SK-N-SH (cell line): Measurements from ENCODE around the gene TSSC4.

Experiments used
- ELF1 ChIP-seq: IDR thresholded peaks from 2 replicates; pipeline ENCODE4 v1.4.0; 2012
- GABPA ChIP-seq: IDR thresholded peaks from 2 replicates; pipeline ENCODE4 v1.4.0; 2012; ENCODE audit warnings: low read depth, mild to moderate bottlenecking
- MEF2A ChIP-seq: IDR thresholded peaks from 2 replicates; pipeline ENCODE4 v1.4.0; 2012; ENCODE audit warnings: low read depth, borderline replicate concordance
- RAD21 ChIP-seq: IDR thresholded peaks from 2 replicates; pipeline ENCODE4 v1.6.1; 2012; ENCODE audit warnings: mild to moderate bottlenecking, low read length
- RXRA ChIP-seq: IDR thresholded peaks from 2 replicates; pipeline ENCODE4 v1.4.0; 2012; ENCODE audit warnings: low read depth, mild to moderate bottlenecking, borderline replicate concordance
- TEAD4 ChIP-seq: IDR thresholded peaks from 2 replicates; pipeline ENCODE4 v1.4.0; 2012; ENCODE audit warnings: mild to moderate bottlenecking, borderline replicate concordance; ENCODE audit not compliant: insufficient read depth
- TF ChIP-seq, protein P1 (sequence below): fragments of 200-600 bp; sonication (generic); IDR thresholded peaks from 2 replicates; pipeline ENCODE4 v1.6.1; 2017; ENCODE audit warnings: antibody characterized with exemption, mild to moderate bottlenecking, moderate library complexity
- TF ChIP-seq, protein P2 (sequence below): fragments of 150-350 bp; IDR thresholded peaks from 2 replicates; pipeline ENCODE4 v1.6.1; 2017; ENCODE audit warnings: antibody characterized with exemption, low read length, low read depth, borderline replicate concordance

DNA sequence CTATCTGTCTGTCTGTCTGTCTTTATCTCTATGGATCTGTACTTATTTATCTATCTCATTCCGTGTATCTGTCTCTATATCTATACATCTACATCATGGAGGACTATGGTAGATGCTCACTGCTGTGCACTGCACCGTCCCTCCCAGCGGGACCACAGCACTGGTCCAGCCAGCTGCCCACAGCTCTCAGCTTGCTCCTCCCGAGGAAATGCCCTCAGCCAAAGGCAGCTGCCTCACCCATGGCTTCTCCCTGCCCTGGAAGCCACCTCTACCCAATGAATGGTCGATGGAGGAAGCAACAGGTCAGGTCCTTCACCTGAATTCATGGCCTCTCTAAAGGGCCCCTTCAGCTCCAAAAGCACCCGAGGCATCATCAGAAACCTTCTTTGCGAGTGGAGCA is 38.1 kb upstream of the TSSC4 start:
- TF ChIP-seq TEAD4 = no peak
- TF ChIP-seq, protein P1, sequence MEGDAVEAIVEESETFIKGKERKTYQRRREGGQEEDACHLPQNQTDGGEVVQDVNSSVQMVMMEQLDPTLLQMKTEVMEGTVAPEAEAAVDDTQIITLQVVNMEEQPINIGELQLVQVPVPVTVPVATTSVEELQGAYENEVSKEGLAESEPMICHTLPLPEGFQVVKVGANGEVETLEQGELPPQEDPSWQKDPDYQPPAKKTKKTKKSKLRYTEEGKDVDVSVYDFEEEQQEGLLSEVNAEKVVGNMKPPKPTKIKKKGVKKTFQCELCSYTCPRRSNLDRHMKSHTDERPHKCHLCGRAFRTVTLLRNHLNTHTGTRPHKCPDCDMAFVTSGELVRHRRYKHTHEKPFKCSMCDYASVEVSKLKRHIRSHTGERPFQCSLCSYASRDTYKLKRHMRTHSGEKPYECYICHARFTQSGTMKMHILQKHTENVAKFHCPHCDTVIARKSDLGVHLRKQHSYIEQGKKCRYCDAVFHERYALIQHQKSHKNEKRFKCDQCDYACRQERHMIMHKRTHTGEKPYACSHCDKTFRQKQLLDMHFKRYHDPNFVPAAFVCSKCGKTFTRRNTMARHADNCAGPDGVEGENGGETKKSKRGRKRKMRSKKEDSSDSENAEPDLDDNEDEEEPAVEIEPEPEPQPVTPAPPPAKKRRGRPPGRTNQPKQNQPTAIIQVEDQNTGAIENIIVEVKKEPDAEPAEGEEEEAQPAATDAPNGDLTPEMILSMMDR = no peak
- no peak for TF ChIP-seq RXRA
- TF ChIP-seq, protein P2, sequence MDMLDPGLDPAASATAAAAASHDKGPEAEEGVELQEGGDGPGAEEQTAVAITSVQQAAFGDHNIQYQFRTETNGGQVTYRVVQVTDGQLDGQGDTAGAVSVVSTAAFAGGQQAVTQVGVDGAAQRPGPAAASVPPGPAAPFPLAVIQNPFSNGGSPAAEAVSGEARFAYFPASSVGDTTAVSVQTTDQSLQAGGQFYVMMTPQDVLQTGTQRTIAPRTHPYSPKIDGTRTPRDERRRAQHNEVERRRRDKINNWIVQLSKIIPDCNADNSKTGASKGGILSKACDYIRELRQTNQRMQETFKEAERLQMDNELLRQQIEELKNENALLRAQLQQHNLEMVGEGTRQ = no peak
- no peak for TF ChIP-seq MEF2A
- TF ChIP-seq GABPA = no peak
- no peak for TF ChIP-seq RAD21
- no peak for TF ChIP-seq ELF1
